NCI-H748 treated with DMSO at 0.1 percent for 48 hours (cell line): ENCODE results near the gene DLG5.

Experiments
- DNase-seq: peaks from one replicate; lab custom pipeline; 2025; lab: John Stamatoyannopoulos, UW

The DLG5 gene

GRCh38 chr10:77912576-77912975, 14.0 kb downstream of the DLG5 start:
- no peak for DNase-seq

- no peak for DNase-seq
Observed at GRCh38 chr10:77911535-77912123, 14.9 kb downstream of the DLG5 start.

- no peak for DNase-seq
Observed at GRCh38 chr10:77910524-77911145, 15.9 kb downstream of the DLG5 start.

DNA sequence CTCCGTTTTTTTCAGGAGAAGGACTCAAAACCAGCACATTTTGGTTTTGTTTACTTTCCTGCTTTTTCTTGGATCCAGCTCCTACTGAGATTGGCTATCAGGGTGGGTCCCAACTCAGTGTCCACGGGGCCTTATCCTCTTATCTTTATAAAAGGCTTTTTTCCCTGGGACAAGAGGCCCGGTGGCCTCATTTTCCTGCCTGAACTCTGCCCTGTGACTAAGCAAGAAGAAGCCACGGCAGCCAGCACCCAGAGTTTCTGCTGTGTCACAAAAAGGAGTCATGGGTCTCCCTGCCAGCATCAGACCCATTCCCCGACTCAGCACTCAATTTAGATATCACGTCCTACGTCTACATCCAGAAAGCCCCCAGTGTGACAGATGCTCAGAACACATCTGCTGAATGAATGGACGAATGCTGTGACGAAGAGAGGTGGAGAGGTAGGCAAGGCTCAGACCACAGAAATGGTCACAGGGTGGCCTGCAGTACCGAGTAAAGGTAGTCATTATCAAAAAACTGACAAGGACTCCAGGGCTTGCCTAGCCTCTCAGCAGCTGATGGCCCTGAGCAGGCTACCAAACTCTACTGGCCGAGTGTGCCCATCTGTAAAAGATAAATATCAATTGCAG, 16.7 kb downstream of the DLG5 start:
- no peak for DNase-seq

- DNase-seq, result no peak
Observed at GRCh38 chr10:77909021-77909748, 17.4 kb downstream of the DLG5 start.

DNA sequence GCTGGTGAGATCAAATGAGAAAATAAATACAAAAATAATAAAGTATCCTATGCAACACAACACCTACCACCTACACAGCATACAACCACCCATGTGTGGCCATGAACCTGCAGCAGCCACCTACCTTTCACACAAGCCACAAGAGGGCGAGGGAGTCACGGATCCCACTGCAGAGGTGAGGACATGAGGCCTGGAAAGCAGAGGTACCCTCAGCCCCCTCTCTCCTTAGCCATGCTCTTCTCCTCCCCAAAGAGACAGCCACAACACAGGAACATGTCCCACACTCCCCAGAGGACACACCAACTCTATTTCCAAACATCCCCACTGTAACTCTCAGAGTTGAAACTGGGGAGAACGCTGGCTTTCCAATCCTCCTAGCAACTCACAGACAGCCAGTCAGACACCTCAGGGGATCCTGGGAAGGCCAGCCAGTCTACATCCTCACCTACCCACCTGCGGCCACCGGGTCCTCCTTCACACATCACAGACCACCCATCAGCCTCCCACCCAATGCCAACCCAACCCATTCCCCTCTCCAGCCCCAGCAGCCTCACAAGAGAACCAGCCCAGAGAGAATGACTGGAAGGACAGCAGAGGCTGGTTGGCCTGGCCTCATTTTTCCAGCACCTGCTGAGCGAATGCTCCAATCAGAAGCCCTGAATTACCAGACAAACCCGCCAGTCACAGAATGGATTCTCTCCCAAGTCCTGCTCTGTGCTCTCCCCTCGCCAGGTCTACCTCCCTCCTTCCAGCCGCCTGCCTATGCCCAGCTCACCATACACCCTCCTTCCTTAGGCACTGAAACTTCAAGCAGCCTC, 18.4 kb downstream of the DLG5 start:
- DNase-seq, result no peak

GRCh38 chr10:77907462-77907861, 19.1 kb downstream of the DLG5 start:
- DNase-seq, result no peak

GRCh38 chr10:77906951-77907421, 19.6 kb downstream of the DLG5 start:
- no peak for DNase-seq

DNA sequence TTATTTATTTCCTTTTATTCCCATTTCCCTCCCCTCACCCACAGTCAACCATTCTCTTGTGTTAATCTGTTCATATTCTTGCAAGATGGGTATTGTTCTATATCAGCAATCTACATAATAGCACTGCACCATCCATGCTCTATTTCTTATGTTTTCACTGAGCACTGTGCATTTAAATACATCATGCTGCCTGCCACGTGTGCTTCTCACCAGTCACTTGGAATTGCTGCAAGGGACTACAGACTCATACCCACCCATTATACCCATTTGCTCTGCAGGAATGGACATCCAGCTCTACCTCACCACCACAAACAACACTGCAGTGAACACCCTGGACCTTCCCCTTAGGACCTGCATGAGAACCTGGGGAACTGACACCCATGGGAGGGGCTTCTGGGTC, 20.8 kb downstream of the DLG5 start:
- no peak for DNase-seq

- DNase-seq, result no peak
Observed at GRCh38 chr10:77905086-77905748, 21.3 kb downstream of the DLG5 start.

DNA sequence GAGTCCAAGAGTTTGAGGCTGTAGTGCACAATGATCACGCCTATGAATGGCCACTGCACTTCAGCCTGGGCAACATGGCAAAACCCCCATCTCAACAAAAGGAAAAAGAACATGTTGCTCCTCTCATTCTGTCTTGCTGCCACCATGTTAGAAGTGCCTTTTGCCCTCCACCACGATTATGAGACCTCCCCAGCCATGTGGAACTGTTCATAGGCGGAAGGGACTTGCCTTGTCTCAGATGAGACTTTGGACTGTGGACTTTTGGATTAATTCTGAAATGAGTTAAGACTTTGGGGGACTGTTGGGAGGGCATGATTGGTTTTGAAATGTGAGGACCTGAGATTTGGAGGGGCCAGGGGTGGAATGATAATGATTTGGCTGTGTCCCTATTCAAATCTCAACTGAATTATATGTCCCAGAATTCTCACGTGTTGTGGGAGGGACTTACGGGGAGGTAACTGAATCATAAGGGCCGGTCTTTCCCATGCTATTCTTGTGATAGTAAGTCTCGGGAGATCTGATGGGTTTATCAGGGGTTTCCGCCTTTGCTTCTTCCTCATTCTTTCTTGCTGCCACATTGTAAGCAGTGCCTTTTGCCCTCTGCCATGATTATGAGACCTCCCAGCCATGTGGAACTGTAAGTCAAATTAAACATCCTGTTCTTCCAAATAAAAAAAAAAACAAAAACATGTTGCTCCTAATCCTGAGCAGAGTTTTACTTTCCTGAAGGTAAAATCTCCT, 22.3 kb downstream of the DLG5 start:
- no peak for DNase-seq

- no peak for DNase-seq
Observed at GRCh38 chr10:77902159-77902558, 24.4 kb downstream of the DLG5 start.

- DNase-seq, result no peak
Observed at GRCh38 chr10:77901743-77902142, 24.8 kb downstream of the DLG5 start.

GRCh38 chr10:77899690-77900089, 26.9 kb downstream of the DLG5 start:
- DNase-seq, result no peak

- DNase-seq, result no peak
Observed at GRCh38 chr10:77899080-77899477, 27.5 kb downstream of the DLG5 start.

- no peak for DNase-seq
Observed at GRCh38 chr10:77898323-77899079, 28.1 kb downstream of the DLG5 start.

DNA sequence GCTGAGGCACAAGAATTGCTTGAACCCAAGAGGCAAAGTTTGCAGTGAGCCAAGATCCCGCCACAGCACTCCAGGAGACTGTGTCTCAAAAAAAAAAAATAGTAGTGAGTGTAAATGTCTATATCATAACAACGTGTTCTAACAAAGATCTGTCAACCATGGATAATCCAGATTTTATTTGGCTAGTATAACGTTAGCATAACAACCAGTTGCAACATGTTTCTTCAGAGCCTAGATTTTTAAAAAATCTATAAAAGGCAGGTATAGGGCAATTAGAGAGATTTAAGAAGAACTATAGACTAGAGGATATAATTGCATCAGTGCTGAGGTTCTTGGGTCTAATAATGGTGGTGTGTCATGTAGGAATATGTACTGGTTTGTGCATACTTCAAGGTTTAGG, 30.5 kb downstream of the DLG5 start:
- DNase-seq, result no peak

- no peak for DNase-seq
Observed at GRCh38 chr10:77894058-77894457, 32.5 kb downstream of the DLG5 start.

DNA sequence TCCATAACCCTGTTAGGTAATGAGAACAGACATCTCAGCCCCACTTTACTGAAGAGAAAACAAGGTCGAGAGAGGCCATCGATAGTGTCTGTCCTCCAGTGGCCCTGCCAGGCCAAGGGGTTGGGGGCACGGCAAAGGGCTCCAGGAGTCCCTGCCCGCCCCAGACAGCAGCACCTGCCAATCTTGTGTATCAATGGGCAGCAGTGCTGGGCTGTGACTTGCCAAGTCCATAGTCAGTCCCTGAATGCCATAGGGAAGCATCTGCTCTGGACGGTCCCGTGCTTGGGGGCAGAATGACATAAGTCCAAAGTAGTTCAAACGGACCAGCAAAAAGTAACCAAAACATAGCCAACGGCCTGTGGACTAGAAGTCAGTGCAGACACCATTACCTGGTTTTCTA, 33.2 kb downstream of the DLG5 start:
- no peak for DNase-seq

- no peak for DNase-seq
Observed at GRCh38 chr10:77892761-77893160, 33.8 kb downstream of the DLG5 start.
